ENCODE data around the gene DNAH9. TPM values are rescaled to one million over a fixed set of nuclear protein-coding genes. Genes with fewer than 3 reads are reported as not detected.

DNAH9 gene
- polyA plus RNA-seq, 1 donor from 2014 or later: 2.0 TPM

GRCh38 chr17:11638700-11639265 lies 40.5 kb downstream of the DNAH9 start:
- no peak for TF ChIP-seq POLR2AphosphoS5 (IDR thresholded peaks at IDR 0.05)
- TF ChIP-seq CTCF (IDR thresholded peaks at IDR 0.05; ENCODE audit: poor library complexity, severe bottlenecking): no peak
- TF ChIP-seq EP300 (conservative IDR thresholded peaks at IDR 0.05; ENCODE audit: poor library complexity, severe bottlenecking): no peak
- TF ChIP-seq EZH2 (IDR thresholded peaks at IDR 0.05; ENCODE audit: borderline replicate concordance, insufficient read depth, low read length, poor library complexity, severe bottlenecking): no peak
- H3F3A ChIP-seq (ENCODE audit: insufficient read depth, low read length, poor library complexity, severe bottlenecking): no peaks in the 10 kb centered on the region

DNA sequence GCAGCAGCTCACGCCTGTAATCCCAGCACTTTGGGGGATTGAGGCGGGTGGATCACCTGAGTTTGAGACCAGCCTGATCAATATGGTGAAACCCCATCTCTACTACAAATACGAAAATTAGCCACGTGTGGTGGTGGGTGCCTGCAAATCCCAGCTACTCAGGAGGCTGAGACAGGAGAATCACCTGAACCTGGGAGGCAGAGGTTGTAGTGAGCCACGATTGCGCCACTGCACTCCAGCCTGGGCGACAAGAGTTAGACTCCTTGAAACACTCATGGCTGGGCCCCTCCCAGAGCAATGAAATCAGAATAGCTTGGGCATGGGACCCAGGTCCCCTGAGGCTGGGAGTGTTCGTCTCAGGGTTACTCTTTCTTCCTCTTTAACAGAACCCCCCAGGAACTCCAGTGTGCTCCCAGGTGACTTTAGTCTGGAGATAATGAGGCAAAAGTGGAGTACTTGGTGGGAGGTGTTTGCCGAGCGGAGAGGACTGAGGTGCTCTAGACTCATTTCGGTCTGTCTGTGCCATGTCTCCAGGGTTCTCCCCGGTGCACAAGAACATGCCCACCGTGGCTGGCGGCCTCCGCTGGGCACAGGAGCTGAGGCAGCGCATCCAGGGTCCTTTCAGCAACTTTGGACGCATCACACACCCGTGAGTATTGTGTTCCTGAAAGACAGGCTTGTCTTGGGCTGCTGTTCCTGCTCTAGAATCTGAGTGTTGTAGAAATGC lies 41.6 kb downstream of the DNAH9 start:
- no peak overlapping the region for H3K4me3 ChIP-seq (ENCODE audit: low read length)
- no peaks in the 10 kb centered on the region for H3K9me2 ChIP-seq (ENCODE audit: insufficient read depth, low read length)
- no peak overlapping the region for H2AFZ ChIP-seq (ENCODE audit: low read depth, low read length)
- H3F3A ChIP-seq (ENCODE audit: insufficient read depth, low read length, poor library complexity, severe bottlenecking): no peaks in the 10 kb centered on the region
- no peaks in the 10 kb centered on the region for H3K27me3 ChIP-seq (ENCODE audit: insufficient read depth, low read depth, low read length)
- H3K27ac ChIP-seq (ENCODE audit: low read length): no peak overlapping the region
- H3K4me2 ChIP-seq (ENCODE audit: low read length): no peak overlapping the region
- TF ChIP-seq EP300 (conservative IDR thresholded peaks at IDR 0.05; ENCODE audit: poor library complexity, severe bottlenecking) (no peak), EZH2 (IDR thresholded peaks at IDR 0.05; ENCODE audit: borderline replicate concordance, insufficient read depth, low read length, poor library complexity, severe bottlenecking) (no peak), POLR2AphosphoS5 (IDR thresholded peaks at IDR 0.05) (no peak), RAD21 (conservative IDR thresholded peaks at IDR 0.05) (no peak), SMC3 (conservative IDR thresholded peaks at IDR 0.05; ENCODE audit: poor library complexity) (no peak), CTCF (IDR thresholded peaks at IDR 0.05; ENCODE audit: poor library complexity, severe bottlenecking) (no peak), MXI1 (conservative IDR thresholded peaks at IDR 0.05; ENCODE audit: poor library complexity, severe bottlenecking) (no peak), TAF1 (IDR thresholded peaks at IDR 0.05; ENCODE audit: low read depth) (no peak)
- TF ChIP-seq, protein P1, sequence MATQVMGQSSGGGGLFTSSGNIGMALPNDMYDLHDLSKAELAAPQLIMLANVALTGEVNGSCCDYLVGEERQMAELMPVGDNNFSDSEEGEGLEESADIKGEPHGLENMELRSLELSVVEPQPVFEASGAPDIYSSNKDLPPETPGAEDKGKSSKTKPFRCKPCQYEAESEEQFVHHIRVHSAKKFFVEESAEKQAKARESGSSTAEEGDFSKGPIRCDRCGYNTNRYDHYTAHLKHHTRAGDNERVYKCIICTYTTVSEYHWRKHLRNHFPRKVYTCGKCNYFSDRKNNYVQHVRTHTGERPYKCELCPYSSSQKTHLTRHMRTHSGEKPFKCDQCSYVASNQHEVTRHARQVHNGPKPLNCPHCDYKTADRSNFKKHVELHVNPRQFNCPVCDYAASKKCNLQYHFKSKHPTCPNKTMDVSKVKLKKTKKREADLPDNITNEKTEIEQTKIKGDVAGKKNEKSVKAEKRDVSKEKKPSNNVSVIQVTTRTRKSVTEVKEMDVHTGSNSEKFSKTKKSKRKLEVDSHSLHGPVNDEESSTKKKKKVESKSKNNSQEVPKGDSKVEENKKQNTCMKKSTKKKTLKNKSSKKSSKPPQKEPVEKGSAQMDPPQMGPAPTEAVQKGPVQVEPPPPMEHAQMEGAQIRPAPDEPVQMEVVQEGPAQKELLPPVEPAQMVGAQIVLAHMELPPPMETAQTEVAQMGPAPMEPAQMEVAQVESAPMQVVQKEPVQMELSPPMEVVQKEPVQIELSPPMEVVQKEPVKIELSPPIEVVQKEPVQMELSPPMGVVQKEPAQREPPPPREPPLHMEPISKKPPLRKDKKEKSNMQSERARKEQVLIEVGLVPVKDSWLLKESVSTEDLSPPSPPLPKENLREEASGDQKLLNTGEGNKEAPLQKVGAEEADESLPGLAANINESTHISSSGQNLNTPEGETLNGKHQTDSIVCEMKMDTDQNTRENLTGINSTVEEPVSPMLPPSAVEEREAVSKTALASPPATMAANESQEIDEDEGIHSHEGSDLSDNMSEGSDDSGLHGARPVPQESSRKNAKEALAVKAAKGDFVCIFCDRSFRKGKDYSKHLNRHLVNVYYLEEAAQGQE (IDR thresholded peaks at IDR 0.05; ENCODE audit: borderline replicate concordance): no peak
- H4K20me1 ChIP-seq (ENCODE audit: insufficient read depth): no peaks in the 10 kb centered on the region
- no peaks in the 10 kb centered on the region for H3K36me3 ChIP-seq (ENCODE audit: insufficient read depth, low read length)
- no peak overlapping the region for H3K9ac ChIP-seq (ENCODE audit: low read length)
- H3K9me3 ChIP-seq (ENCODE audit: low read length): no peaks in the 10 kb centered on the region
- no peaks in the 10 kb centered on the region for H3K79me2 ChIP-seq (replicated peaks; ENCODE audit: insufficient read depth, low read length)

More at GRCh38 chr17:11638700-11639265, 40.5 kb downstream of the DNAH9 start:
- H3K27ac ChIP-seq (ENCODE audit: low read length): no peak overlapping the region
- no peak overlapping the region for H3K4me2 ChIP-seq (ENCODE audit: low read length)
- no peaks in the 10 kb centered on the region for H3K79me2 ChIP-seq (replicated peaks; ENCODE audit: insufficient read depth, low read length)
- H3K9ac ChIP-seq (ENCODE audit: low read length): no peak overlapping the region
- H3K27me3 ChIP-seq (ENCODE audit: insufficient read depth, low read depth, low read length): no peaks in the 10 kb centered on the region
- no peak overlapping the region for H3K4me3 ChIP-seq (ENCODE audit: low read length)
- no peaks in the 10 kb centered on the region for H3K9me3 ChIP-seq (ENCODE audit: low read length)
- no peaks in the 10 kb centered on the region for H3K9me2 ChIP-seq (ENCODE audit: insufficient read depth, low read length)
- no peaks in the 10 kb centered on the region for H4K20me1 ChIP-seq (ENCODE audit: insufficient read depth)
- no peak overlapping the region for H2AFZ ChIP-seq (ENCODE audit: low read depth, low read length)
- H3K36me3 ChIP-seq (ENCODE audit: insufficient read depth, low read length): no peaks in the 10 kb centered on the region

All from neural cell (in vitro differentiated cells).